Activated T-cell treated with anti-CD3 and anti-CD28 coated beads, Interleukin-2, amount 50 U/mL, for 4 hours (primary cell): ENCODE data around the gene TRIM67. TPM values are rescaled to one million over a fixed set of nuclear protein-coding genes. Genes with fewer than 3 reads are reported as not detected.
"Not testable (repeated sequence)": the region's sequence is repeated elsewhere in the genome, so short reads cannot be mapped to it uniquely, and the experiment has no call there.

Source experiments
- ATAC-seq, 2 donors: fragments of 200-7000 bp; cut with Tn5 transposase; one replicate each; pipeline ENCODE4 v1.10.0; 2021
- DNase-seq: peaks from one replicate; pipeline ENCODE4 v3.0.0-alpha.2; 2020
- H3K27me3 Mint-ChIP-seq: one replicate; pipeline ENCODE4 v1.8.0; 2021; ENCODE audit warnings: low read depth, mixed read lengths
- H3K36me3 Mint-ChIP-seq: one replicate; pipeline ENCODE4 v1.8.0; 2022; ENCODE audit warnings: mixed read lengths; ENCODE audit not compliant: insufficient read depth
- H3K4me1 Mint-ChIP-seq: one replicate; pipeline ENCODE4 v1.8.0; 2021; ENCODE audit warnings: low read depth, mixed read lengths
- H3K4me3 Mint-ChIP-seq: one replicate; pipeline ENCODE4 v1.8.0; 2021; ENCODE audit warnings: mild to moderate bottlenecking, moderate library complexity, mixed read lengths
- H3K9me3 Mint-ChIP-seq: one replicate; pipeline ENCODE4 v1.8.0; 2021; ENCODE audit warnings: mixed read lengths
- total RNA-seq, 3 donors: library from RNA; stranded (reverse); gene quantifications; one replicate each; pipeline ENCODE4 v1.2.1, GENCODE V29; 2021

The TRIM67 gene
- total RNA-seq, 3 donors from 2014 or later = not detected

GRCh38 chr1:231196307-231196706 is 34.4 kb downstream of the TRIM67 start:
- no peak overlapping the region for H3K4me3 Mint-ChIP-seq
- H3K4me1 Mint-ChIP-seq = no peaks in the 10 kb centered on the region

GRCh38 chr1:231196728-231197127 is 34.9 kb downstream of the TRIM67 start:
- Mint-ChIP-seq H3K36me3 (no peaks in the 10 kb centered on the region), H3K27me3 (peaks cover 14% of the 10 kb centered on the region), H3K9me3 (no peaks in the 10 kb centered on the region), H3K4me1 (peaks cover 2% of the 10 kb centered on the region), H3K4me3 (no peak overlapping the region)
- DNase-seq (no peak), ATAC-seq (no peak)

More at GRCh38 chr1:231196307-231196706, 34.4 kb downstream of the TRIM67 start:
- Mint-ChIP-seq H3K27me3 (peaks cover 14% of the 10 kb centered on the region), H3K36me3 (no peaks in the 10 kb centered on the region), H3K9me3 (no peaks in the 10 kb centered on the region)
- ATAC-seq (no peak), DNase-seq (no peak)

- ATAC-seq = no peak
- no peak overlapping the region for H3K4me3 Mint-ChIP-seq
- H3K9me3 Mint-ChIP-seq = no peaks in the 10 kb centered on the region
- H3K27me3 Mint-ChIP-seq = peaks cover 12% of the 10 kb centered on the region
- H3K4me1 Mint-ChIP-seq = peaks cover 7% of the 10 kb centered on the region
- no peaks in the 10 kb centered on the region for H3K36me3 Mint-ChIP-seq
- no peak for DNase-seq
Observed at GRCh38 chr1:231199868-231200267, 38.0 kb downstream of the TRIM67 start.

GRCh38 chr1:231200388-231201031 is 38.7 kb downstream of the TRIM67 start:
- H3K4me1 Mint-ChIP-seq = peaks cover 7% of the 10 kb centered on the region
- ATAC-seq (no peak), DNase-seq (no peak)
- no peaks in the 10 kb centered on the region for H3K9me3 Mint-ChIP-seq
- H3K4me3 Mint-ChIP-seq = no peak overlapping the region
- H3K36me3 Mint-ChIP-seq = no peaks in the 10 kb centered on the region
- peaks cover 11% of the 10 kb centered on the region for H3K27me3 Mint-ChIP-seq

GRCh38 chr1:231201375-231201978 is 39.6 kb downstream of the TRIM67 start:
- H3K36me3 Mint-ChIP-seq = no peaks in the 10 kb centered on the region
- H3K4me3 Mint-ChIP-seq = no peak overlapping the region
- peaks cover 8% of the 10 kb centered on the region for H3K27me3 Mint-ChIP-seq
- H3K9me3 Mint-ChIP-seq = no peaks in the 10 kb centered on the region
- H3K4me1 Mint-ChIP-seq = peaks cover 7% of the 10 kb centered on the region
- no peak for DNase-seq
- no peak for ATAC-seq

- Mint-ChIP-seq H3K36me3 (no peaks in the 10 kb centered on the region), H3K9me3 (no peaks in the 10 kb centered on the region), H3K27me3 (peaks cover 8% of the 10 kb centered on the region), H3K4me1 (peaks cover 7% of the 10 kb centered on the region), H3K4me3 (no peak overlapping the region)
- DNase-seq (no peak), ATAC-seq (no peak)
Observed at GRCh38 chr1:231201979-231202633, 40.2 kb downstream of the TRIM67 start.

- H3K27me3 Mint-ChIP-seq = peaks cover 5% of the 10 kb centered on the region
- no peak overlapping the region for H3K4me3 Mint-ChIP-seq
- no peaks in the 10 kb centered on the region for H3K36me3 Mint-ChIP-seq
- H3K4me1 Mint-ChIP-seq = peaks cover 7% of the 10 kb centered on the region
- no peaks in the 10 kb centered on the region for H3K9me3 Mint-ChIP-seq
- ATAC-seq (no peak), DNase-seq (no peak)
Observed at GRCh38 chr1:231203259-231204057, 41.6 kb downstream of the TRIM67 start.

- H3K9me3 Mint-ChIP-seq = no peaks in the 10 kb centered on the region
- H3K4me3 Mint-ChIP-seq = no peak overlapping the region
- H3K36me3 Mint-ChIP-seq = no peaks in the 10 kb centered on the region
- peaks cover 3% of the 10 kb centered on the region for H3K27me3 Mint-ChIP-seq
- H3K4me1 Mint-ChIP-seq = peaks cover 9% of the 10 kb centered on the region
- no peak for DNase-seq
- ATAC-seq = no peak
Observed at GRCh38 chr1:231206856-231207255, 45.0 kb downstream of the TRIM67 start.

- Mint-ChIP-seq H3K9me3 (no peaks in the 10 kb centered on the region), H3K36me3 (no peaks in the 10 kb centered on the region), H3K27me3 (peaks cover 3% of the 10 kb centered on the region), H3K4me1 (peaks cover 8% of the 10 kb centered on the region), H3K4me3 (no peak overlapping the region)
- DNase-seq (no peak), ATAC-seq (no peak)
Observed at GRCh38 chr1:231207437-231207836, 45.6 kb downstream of the TRIM67 start.

GRCh38 chr1:231208980-231209379 is 47.1 kb downstream of the TRIM67 start:
- Mint-ChIP-seq H3K4me3 (no peak overlapping the region), H3K36me3 (no peaks in the 10 kb centered on the region), H3K4me1 (peaks cover 5% of the 10 kb centered on the region), H3K27me3 (peaks cover 3% of the 10 kb centered on the region), H3K9me3 (no peaks in the 10 kb centered on the region)
- DNase-seq = no peak
- ATAC-seq = no peak

GRCh38 chr1:231209531-231209930 is 47.7 kb downstream of the TRIM67 start:
- peaks cover 1% of the 10 kb centered on the region for H3K27me3 Mint-ChIP-seq
- ATAC-seq (no peak), DNase-seq (no peak)
- H3K4me3 Mint-ChIP-seq = no peak overlapping the region
- peaks cover 5% of the 10 kb centered on the region for H3K4me1 Mint-ChIP-seq
- no peaks in the 10 kb centered on the region for H3K9me3 Mint-ChIP-seq
- no peaks in the 10 kb centered on the region for H3K36me3 Mint-ChIP-seq

- ATAC-seq (no peak), DNase-seq (no peak)
- no peak overlapping the region for H3K4me3 Mint-ChIP-seq
- no peaks in the 10 kb centered on the region for H3K9me3 Mint-ChIP-seq
- peaks cover 8% of the 10 kb centered on the region for H3K4me1 Mint-ChIP-seq
- H3K36me3 Mint-ChIP-seq = no peaks in the 10 kb centered on the region
- H3K27me3 Mint-ChIP-seq = no peaks in the 10 kb centered on the region
Observed at GRCh38 chr1:231210126-231210525, 48.3 kb downstream of the TRIM67 start.

- H3K4me3 Mint-ChIP-seq = peak overlapping the region; percentile 79
- H3K4me1 Mint-ChIP-seq = peaks cover 12% of the 10 kb centered on the region
- no peaks in the 10 kb centered on the region for H3K9me3 Mint-ChIP-seq
- no peaks in the 10 kb centered on the region for H3K27me3 Mint-ChIP-seq
- H3K36me3 Mint-ChIP-seq = no peaks in the 10 kb centered on the region
- DNase-seq (peak; percentile 90), ATAC-seq (peak; percentile 91 to 94)
Observed at GRCh38 chr1:231211005-231211857, 49.4 kb downstream of the TRIM67 start.

- not testable (repeated sequence) for H3K36me3 Mint-ChIP-seq, H3K9me3 Mint-ChIP-seq, H3K4me3 Mint-ChIP-seq, DNase-seq, H3K27me3 Mint-ChIP-seq, ATAC-seq
- peaks cover 12% of the 10 kb centered on the region for H3K4me1 Mint-ChIP-seq
Observed at GRCh38 chr1:231212301-231212700, 50.4 kb downstream of the TRIM67 start.
